ENCODE data around the gene SLC22A23. TPM values are rescaled to one million over a fixed set of nuclear protein-coding genes. Genes with fewer than 3 reads are reported as not detected.

The SLC22A23 gene
- total RNA-seq, 2 donors from 2014 or later, result 53.1 to 129 TPM

GRCh38 chr6:3321042-3321441, 135.8 kb downstream of the SLC22A23 start:
- intact Hi-C loops (cut with DNase I), result no loop called here
- no peaks in the 10 kb centered on the region for H3K9me3 ChIP-seq
- H3K4me3 ChIP-seq, result no peak overlapping the region
- no peak for DNase-seq (ENCODE audit: low spot score)
- H3K27me3 ChIP-seq (replicated peaks; ENCODE audit: insufficient read depth), result no peaks in the 10 kb centered on the region
- no peaks in the 10 kb centered on the region for H3K4me1 ChIP-seq (replicated peaks)
- TF ChIP-seq POLR2AphosphoS5 (IDR thresholded peaks at IDR 0.05) (no peak), CTCF (IDR thresholded peaks at IDR 0.05) (no peak), POLR2A (IDR thresholded peaks at IDR 0.05) (no peak)
- H3K27ac ChIP-seq, result no peak overlapping the region
- WGBS, result 93% methylated on average over 11 of the region's 11 CpGs
- no peaks in the 10 kb centered on the region for H3K36me3 ChIP-seq

DNA sequence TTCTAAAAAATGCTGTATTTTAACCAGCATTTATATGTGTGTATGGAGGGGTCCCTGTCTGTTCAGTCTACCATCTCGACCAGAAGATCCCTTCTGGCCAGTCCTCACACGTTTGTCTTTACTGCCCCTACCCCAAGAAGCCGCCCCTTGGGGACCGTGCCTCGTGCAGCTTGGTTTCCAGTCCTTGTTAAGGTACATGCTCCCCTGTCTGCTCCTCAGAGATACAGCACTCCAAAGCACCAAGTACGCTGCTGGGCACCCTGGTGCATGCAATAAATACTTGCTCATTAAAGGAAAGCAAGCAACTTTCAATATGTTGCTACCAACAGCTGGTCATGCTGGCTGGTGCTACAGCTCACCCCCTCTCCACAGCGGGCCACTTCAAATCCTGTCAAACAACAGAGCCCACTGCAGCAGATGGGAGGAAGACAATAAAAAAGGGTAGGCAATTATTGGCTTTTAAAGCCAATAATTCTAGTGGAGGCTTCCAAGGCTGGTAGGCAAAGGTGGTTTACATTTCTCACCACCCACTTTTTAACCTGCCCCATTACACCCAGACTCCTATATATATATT, 136.5 kb downstream of the SLC22A23 start:
- Histone ChIP-seq H3K9me3 (no peaks in the 10 kb centered on the region), H3K36me3 (no peaks in the 10 kb centered on the region), H3K27me3 (replicated peaks; ENCODE audit: insufficient read depth) (no peaks in the 10 kb centered on the region), H3K27ac (no peak overlapping the region), H3K4me3 (no peak overlapping the region), H3K4me1 (replicated peaks) (no peaks in the 10 kb centered on the region)
- DNase-seq (ENCODE audit: low spot score), result no peak
- no peak for TF ChIP-seq POLR2AphosphoS5 (IDR thresholded peaks at IDR 0.05)
- no peak for TF ChIP-seq CTCF (IDR thresholded peaks at IDR 0.05)
- TF ChIP-seq POLR2A (IDR thresholded peaks at IDR 0.05), result no peak
- intact Hi-C loops (cut with DNase I), result no loop called here
- 83% methylated on average over 7 of the region's 7 CpGs for WGBS

- H3K27ac ChIP-seq, result no peak overlapping the region
These were observed 137.1 kb downstream of the SLC22A23 start for GRCh38 chr6:3319610-3320200.

DNA sequence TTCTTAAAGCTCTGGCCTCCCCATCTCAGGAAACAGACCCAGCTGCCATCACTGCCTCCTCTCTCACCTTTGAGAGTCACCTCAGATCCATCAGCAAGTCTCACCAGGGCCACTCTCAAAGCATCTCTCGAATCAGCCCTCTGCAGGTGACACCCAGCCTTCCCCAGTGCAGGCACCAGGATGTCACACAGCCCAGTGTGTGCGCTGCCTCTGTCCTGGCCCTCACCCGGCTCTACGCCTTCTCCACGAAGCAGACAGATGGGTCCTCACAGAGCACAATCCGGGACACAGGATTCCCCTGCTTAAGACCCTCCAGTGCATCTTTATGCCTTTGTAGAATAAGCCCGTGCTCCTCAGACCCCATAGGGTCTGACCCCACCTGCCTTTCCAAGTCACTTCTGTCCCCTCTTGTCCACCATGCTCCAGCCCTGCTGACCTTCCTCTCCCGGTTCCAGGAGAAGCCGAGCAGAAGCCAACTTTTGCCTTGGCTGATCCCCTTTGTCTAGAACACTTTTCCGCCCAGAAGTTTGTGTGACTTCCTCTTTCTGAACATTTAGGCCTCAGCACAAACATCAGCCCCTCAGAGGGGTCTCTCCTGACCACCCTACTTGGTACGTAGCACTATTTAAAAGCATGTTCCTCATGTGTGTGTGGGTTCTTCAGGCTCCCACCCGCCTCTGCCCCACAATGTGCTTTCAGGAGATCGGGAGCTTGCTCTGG, 137.9 kb downstream of the SLC22A23 start:
- intact Hi-C loops (cut with DNase I), result no loop called here
- H3K4me1 ChIP-seq (replicated peaks), result no peaks in the 10 kb centered on the region
- no peak overlapping the region for H3K27ac ChIP-seq
- 95% methylated on average over 13 of the region's 13 CpGs for WGBS
- H3K36me3 ChIP-seq, result no peaks in the 10 kb centered on the region
- no peaks in the 10 kb centered on the region for H3K27me3 ChIP-seq (replicated peaks; ENCODE audit: insufficient read depth)
- TF ChIP-seq CTCF (IDR thresholded peaks at IDR 0.05) (no peak), POLR2AphosphoS5 (IDR thresholded peaks at IDR 0.05) (no peak), POLR2A (IDR thresholded peaks at IDR 0.05) (no peak)
- H3K9me3 ChIP-seq, result no peaks in the 10 kb centered on the region
- no peak for DNase-seq (ENCODE audit: low spot score)
- no peak overlapping the region for H3K4me3 ChIP-seq

More at GRCh38 chr6:3319610-3320200, 137.1 kb downstream of the SLC22A23 start:
- Histone ChIP-seq H3K9me3 (no peaks in the 10 kb centered on the region), H3K4me1 (replicated peaks) (no peaks in the 10 kb centered on the region), H3K36me3 (no peaks in the 10 kb centered on the region), H3K27me3 (replicated peaks; ENCODE audit: insufficient read depth) (no peaks in the 10 kb centered on the region), H3K4me3 (no peak overlapping the region)
- TF ChIP-seq POLR2AphosphoS5 (IDR thresholded peaks at IDR 0.05) (no peak), CTCF (IDR thresholded peaks at IDR 0.05) (no peak), POLR2A (IDR thresholded peaks at IDR 0.05) (no peak)
- no peak for DNase-seq (ENCODE audit: low spot score)
- 79% methylated on average over 10 of the region's 10 CpGs for WGBS
- intact Hi-C loops (cut with DNase I), result no loop called here
